Measurements from ENCODE around the gene SPHK1.

The SPHK1 gene

GRCh38 chr17:76416457-76416856 lies 32.0 kb downstream of the SPHK1 start:
- ATAC-seq: no peak
- TF ChIP-seq ZNF8 (CRISPR knock-in tag; IDR thresholded peaks at IDR 0.05): no peak
- TF ChIP-seq BACH2 (CRISPR knock-in tag; IDR thresholded peaks at IDR 0.05; ENCODE audit: borderline replicate concordance): no peak
- no peak for TF ChIP-seq OSR1 (CRISPR knock-in tag; IDR thresholded peaks at IDR 0.05)
- TF ChIP-seq TSHZ2 (CRISPR knock-in tag; IDR thresholded peaks at IDR 0.05): no peak
- TF ChIP-seq ARNTL (CRISPR knock-in tag; IDR thresholded peaks at IDR 0.05; ENCODE audit: borderline replicate concordance, low read depth): no peak
- TF ChIP-seq PPARA (CRISPR knock-in tag; IDR thresholded peaks at IDR 0.05; ENCODE audit: borderline replicate concordance): no peak
- TF ChIP-seq CREB5 (CRISPR knock-in tag; IDR thresholded peaks at IDR 0.05; ENCODE audit: low read depth): no peak
- TF ChIP-seq ZFP30 (CRISPR knock-in tag; IDR thresholded peaks at IDR 0.05): no peak
- TF ChIP-seq ESRRG (CRISPR knock-in tag; IDR thresholded peaks at IDR 0.05): no peak
- TF ChIP-seq CSRNP3 (CRISPR knock-in tag; IDR thresholded peaks at IDR 0.05): no peak

GRCh38 chr17:76416899-76417298 lies 32.5 kb downstream of the SPHK1 start:
- ATAC-seq: no peak
- TF ChIP-seq CSRNP3 (CRISPR knock-in tag; IDR thresholded peaks at IDR 0.05): no peak
- no peak for TF ChIP-seq ZC3H10 (CRISPR knock-in tag; IDR thresholded peaks at IDR 0.05)
- no peak for TF ChIP-seq CREB5 (CRISPR knock-in tag; IDR thresholded peaks at IDR 0.05; ENCODE audit: low read depth)
- TF ChIP-seq ZFP3 (CRISPR knock-in tag; IDR thresholded peaks at IDR 0.05): no peak
- no peak for TF ChIP-seq SNAI2 (CRISPR knock-in tag; IDR thresholded peaks at IDR 0.05)
- TF ChIP-seq ZNF8 (CRISPR knock-in tag; IDR thresholded peaks at IDR 0.05): no peak
- no peak for TF ChIP-seq PPARA (CRISPR knock-in tag; IDR thresholded peaks at IDR 0.05; ENCODE audit: borderline replicate concordance)
- TF ChIP-seq POU6F1 (CRISPR knock-in tag; IDR thresholded peaks at IDR 0.05; ENCODE audit: borderline replicate concordance, low read depth): no peak
- no peak for TF ChIP-seq GLIS3 (CRISPR knock-in tag; IDR thresholded peaks at IDR 0.05)

GRCh38 chr17:76417499-76418143 lies 33.2 kb downstream of the SPHK1 start:
- ATAC-seq: peak; percentile 32; the same call in 2 of the 3 replicates
- TF ChIP-seq ARNTL (CRISPR knock-in tag; IDR thresholded peaks at IDR 0.05; ENCODE audit: borderline replicate concordance, low read depth): no peak
- peak; percentile 31; the same call in 1 of the 2 replicates for TF ChIP-seq ISL1 (CRISPR knock-in tag; IDR thresholded peaks at IDR 0.05)

All from SK-N-SH treated with all-trans-retinoic acid at 6 μM for 48 hours (cell line).